HG02798 (cell line): ENCODE data around the gene ATP1A1.

Experiments
- ATAC-seq: cut with Tn5 transposase; IDR thresholded peaks from one replicate; pipeline ENCODE4 v1.9.1; 2021; ENCODE audit warnings: mild to moderate bottlenecking; ENCODE audit not compliant: unreplicated experiment, poor library complexity

The ATP1A1 gene

DNA sequence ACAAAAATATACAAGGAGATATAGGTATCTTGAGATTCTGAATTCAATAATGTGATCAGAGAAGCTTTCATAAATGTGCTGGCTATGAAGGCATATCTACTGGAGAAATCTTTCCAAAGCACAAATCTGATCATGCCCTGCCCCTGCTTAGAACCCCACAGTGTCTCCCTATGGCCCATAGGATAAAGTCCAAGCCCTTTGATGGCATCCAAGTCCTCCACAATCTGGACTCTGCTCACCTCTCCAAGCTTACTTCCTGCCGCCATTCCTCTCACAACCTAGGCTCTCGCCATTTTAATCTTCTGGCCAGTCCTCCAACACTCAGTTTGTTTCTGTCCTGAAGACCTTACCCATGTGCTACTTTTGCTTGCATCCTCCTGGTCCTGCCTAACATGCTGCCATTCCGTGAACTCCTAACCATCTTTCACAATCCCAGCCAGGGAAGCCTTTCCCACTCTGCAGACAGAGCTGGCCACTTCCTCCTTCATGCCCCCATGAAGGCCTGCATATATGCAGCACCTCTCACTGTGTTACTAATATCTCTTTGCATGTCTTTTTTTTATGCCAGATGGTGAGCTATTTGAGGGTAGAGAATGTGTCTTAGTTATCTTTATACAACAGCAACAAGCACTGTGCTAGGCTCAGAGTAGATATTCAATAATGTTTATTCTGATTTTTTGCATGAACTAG is 5.6 kb upstream of the ATP1A1 start:
- ATAC-seq = no peak

DNA sequence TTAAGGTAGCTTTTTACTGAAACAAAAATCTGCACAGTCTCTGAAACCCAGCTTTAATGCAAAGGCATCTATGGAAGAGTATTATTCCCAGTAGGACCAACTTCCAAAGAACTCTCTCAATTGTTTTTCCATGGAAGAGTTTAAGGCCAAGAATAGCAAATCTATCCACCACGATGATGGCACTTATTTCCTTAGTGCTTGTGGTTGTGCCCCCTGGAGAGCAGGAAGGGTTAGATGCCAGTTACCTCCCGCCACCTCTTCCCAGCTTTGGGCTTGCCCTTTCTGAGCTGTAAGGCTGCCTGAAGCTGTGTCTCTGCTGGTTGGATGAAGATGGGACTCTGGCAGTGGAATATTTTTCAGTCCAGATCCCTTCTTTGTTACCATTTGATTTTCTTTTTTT is 4.8 kb upstream of the ATP1A1 start:
- no peak for ATAC-seq

DNA sequence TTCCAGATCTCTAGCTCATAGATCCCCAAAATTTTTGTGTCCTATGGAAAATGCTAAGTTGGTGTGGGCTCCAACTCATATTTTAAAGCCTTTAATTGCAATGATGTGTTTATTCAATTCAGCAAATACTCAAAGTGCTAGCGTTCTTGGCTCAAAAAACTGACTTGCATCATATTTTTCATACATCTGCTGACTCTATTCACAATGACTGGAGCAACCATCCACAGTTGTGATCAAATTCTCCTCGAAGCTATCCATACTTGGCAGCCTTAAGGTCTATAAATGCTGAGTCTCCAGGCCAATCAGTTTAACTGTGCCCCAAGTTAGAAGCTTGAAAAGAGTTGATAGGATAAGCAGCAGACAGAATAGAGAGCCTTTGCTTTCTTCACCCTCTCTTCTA is 2.9 kb upstream of the ATP1A1 start:
- ATAC-seq = no peak

DNA sequence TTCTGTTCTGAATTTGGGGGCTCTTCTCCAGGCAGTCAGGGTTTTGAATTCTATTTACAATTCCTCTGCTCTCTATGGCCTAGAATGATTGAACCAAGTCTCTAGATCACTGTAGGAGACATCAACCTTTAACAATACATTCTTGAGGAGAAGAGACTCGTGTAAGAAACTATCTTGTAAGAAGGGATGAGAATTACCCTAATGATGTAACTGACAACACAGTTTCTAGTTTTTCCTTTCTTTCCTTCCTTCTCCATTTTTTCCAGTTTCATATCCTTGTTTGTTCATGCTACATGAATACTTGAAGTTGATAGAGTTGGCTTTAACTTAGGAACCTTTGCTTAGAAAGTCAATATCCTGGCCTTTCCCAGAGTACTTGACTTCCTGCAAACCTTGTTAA is 1.3 kb upstream of the ATP1A1 start:
- ATAC-seq = no peak

DNA sequence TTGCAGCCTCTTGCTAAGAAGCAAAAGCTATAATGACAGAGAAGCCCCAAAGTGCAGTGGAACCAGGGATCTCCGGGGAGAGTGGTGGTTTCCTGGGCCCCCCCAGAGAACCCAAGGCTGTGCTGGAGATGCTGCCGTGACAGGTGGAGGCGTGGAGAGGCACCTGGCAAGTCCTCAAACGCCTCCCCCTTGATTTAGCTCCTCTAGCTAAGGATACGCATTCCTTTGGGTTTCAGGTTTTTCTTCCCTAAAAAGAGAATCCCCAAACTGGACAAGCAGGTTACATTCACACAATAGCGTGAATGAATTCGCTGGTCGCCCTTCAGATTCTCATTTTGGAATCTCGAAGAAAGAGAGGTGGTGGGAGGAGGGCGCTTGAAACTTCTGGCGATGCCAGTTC is 853 bp upstream of the ATP1A1 start:
- no peak for ATAC-seq

DNA sequence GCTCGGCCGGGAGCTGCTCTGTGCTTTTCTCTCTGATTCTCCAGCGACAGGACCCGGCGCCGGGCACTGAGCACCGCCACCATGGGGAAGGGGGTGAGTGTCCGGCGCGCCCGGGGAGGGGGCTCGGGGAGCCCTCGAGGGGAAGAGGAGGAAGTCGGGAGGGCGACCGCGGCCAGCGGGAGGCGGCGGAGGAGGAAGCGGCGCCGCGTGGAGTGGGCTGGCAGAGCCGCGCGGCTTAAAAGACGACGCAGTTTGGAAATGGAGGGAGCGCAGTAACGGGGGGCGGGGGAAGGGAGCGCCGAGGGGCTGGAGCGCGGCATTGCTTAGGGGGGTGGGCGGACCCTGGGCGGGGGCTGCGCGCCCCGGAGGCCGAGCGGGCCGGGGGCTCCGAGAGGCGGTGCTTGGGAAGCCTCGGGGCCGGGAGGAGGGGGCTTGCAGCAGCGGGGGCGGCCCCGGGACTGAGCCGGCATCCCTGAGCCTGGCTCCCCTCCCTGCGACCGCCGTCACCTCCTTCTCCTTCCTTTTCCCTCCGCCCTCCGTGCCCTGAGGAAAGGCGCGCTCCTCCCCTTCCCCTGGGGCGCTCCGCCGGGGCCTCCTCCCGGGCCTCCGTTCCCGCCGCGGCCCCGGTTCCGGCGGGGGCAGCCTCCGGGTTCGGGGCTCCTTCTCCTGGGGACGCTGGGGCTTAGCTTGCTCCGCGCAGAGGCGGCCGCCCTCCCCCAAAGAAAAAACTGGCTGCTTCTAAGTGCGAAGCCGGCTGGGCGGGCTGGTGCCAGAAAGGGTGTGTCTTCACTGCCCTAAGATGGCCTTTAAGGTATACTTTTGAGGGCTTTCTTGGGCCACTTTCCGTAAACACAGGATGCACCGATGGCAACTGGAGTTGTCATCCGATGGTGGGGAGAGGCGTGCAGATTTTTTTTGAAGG is 648 bp downstream of the ATP1A1 start:
- peak; percentile 8 for ATAC-seq

DNA sequence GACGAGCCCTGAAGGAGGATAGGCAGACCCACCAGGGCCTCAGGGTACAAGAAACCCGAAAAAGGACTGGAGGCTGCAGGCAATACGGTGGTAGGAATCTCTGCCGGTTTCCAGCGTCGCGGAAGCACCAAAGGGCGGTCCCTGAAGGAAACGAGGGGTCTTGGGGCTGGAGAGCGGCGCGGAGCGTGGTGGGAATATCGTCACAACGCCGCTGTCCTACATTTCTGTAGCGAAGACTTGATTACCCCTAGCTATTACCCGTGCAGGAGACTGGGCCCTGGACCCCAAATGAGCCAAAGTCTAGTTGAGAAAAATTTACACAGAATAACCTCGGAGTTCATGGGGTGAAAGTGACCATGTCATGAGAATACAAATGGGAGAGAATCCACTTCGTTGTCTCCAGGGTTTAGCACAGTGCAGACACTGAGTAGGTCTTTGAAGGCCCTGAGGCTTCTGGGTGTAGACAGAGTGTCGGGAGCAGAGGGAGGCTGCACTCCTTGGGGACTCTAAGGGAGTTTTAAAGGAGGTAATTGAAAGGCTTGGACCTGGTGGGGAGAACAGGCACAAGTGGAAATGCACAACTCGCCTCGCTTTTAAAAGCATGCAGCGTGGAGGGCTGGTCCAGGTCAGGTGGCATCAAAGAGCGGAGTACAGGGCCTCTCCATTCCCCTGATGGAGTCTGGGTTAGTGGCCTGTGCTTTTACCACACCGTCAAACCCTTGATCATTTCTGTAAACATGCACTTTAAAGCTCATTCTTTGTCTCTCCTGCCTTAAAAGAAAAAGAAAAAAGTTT is 1.5 kb downstream of the ATP1A1 start:
- no peak for ATAC-seq

DNA sequence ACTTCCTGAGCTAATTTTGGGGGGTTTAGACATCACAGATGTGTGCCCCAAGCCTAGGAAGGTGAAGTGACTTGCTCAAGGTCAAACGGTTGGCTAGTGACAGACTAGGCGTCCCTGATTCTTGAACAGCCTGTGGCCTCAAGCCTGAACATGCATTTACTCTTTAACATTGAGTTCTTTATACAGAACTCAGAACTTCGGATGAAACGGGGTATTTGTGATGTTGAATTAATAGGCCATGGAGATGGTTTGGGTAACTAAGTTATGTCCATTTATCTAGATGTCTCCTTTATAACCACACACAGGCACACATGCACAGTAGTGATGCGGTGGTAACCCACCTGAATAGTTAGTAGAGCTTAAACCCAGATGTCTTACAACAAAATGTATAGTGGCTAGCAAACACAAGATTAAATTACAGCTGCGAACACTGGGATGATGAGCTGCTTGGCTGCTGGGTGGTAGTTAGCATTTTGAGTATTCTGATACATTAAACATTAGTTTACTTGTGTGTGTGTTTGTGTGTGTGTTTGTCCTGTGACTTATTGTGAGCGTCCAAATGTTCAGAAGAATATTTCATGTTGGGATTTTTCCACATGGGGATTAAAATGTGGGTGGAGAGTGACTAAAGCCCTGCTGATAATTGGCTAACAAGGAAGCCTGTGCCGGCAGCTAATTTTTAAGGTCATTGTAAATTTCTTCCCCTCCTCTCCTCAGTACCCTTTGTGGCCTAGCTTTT is 2.3 kb downstream of the ATP1A1 start:
- no peak for ATAC-seq

DNA sequence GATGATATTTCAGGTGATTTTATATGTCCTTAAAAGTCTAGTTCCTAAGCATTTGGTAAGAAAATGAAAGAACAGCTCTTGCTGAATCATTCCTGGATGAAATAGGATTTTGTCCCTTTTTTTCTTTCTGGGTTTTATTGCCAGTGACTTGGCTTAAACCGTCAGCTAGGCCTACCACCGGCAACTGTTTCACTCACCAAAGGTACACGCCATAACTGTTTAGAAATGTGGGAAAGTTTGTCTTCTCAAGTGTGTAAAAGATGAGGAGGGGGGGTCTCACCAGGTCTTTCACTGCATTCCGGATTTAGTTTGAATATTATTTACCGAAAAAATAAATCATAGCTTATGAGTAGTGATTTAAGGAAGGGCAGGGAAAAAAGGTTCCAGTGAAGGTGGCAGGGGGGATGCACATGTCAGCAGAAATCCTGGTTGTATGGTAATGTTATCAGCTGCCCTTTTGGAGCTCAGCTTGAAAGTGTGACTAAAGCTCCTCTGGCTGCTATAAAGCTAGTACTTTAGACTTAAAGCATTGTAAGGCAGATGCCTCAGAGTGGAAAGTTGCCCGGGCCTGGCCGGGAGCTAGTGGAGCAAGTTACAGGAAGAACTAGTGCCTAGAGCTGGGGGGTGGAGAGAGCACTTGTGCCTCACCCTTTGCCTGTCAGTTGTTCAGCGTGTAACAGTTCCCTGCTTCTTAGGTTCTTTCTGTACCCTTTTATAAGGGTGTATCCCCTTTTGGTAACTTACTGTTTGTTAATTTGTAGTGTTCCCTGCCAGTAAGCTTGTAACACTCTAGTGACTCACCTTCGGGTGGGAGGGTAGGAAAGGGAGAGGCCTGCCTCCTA is 3.1 kb downstream of the ATP1A1 start:
- no peak for ATAC-seq

DNA sequence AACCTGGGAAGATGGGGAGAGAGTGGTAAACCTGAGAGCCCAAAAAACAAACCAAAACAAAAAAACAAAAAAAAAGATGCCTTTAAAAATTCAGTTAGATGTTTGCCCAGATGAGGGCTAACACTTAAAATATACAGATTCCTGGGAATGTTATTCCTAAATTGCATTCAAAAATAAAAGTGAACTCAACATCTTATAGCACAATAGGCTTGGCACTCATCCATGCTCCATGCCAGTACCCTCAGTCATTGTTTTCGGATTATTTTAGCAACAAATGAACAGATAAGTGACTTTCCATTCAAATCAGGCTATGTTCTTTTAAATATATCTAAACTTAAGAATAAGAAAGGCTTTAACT is 3.7 kb downstream of the ATP1A1 start:
- no peak for ATAC-seq

DNA sequence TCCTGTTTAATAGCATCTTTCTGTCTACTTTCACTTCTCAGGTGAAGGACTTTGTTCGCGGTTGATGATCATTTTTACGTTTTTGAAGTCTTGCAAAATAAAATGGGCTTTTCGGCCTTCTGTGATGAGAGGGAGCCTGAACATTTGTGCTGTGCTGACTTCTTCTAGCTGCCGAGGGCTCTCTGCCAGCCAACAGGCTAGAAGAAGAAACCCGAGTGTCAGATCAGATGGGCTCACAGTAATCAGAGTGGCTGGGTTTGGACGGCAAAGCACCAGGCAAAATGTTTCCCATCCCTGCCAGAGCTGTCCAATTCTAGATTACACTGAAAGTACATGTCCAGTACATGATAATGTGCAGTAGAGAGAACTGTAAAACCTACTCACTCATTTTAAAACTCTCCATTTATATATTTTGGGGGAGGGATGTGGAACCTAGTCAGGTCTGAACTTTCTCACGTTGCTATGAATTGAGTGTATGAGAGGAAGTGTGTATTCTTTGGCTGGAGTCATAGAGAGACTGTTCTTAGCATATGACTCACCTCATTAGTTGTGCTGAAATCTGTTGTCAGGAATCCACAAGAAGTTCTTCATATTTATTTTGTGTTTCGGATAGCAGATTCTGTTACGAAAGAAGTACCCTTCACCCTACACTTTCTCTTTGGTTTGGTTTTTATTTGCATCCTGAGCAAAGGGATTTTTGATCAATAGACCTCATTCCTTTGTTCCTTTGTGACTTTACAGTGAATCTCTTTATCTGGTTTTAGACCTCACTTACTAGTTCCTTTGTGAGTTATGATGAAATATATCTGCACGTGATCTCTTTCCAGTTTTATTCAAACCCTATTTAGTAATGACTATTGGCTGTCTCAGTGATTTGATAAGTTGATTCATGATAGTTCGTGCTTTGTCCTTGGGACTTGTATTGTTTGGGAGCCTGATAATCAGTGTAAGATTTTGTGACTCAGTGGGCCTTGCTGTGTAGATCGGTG is 4.8 kb downstream of the ATP1A1 start:
- peak; percentile 69 for ATAC-seq

DNA sequence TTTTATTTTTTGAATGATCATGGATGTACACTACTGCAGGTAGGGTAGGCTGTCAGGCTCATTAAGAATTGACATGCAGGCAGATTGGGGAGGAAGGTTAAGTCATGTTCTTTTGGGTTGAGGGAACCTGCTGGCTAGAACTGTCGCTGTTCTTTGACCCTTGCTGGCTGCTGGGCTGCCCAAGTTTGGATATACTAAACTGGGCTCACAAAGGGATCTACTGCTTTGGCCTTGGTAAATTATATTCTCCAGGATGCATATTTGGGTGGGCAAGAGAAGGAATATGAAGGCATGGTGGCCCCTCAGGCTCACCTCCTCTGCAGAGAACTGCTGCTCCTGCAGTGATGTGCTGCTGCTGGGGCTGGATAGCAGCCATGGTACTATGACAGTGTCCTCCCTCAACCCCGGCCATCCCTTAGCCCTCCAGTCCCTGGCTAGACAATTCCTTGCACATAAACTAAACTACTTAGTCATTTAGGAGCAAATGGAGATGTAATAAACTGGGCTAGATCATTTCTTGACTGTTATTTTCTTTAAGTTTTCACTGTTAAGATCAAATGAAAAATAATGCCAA is 6.1 kb downstream of the ATP1A1 start:
- ATAC-seq = no peak

DNA sequence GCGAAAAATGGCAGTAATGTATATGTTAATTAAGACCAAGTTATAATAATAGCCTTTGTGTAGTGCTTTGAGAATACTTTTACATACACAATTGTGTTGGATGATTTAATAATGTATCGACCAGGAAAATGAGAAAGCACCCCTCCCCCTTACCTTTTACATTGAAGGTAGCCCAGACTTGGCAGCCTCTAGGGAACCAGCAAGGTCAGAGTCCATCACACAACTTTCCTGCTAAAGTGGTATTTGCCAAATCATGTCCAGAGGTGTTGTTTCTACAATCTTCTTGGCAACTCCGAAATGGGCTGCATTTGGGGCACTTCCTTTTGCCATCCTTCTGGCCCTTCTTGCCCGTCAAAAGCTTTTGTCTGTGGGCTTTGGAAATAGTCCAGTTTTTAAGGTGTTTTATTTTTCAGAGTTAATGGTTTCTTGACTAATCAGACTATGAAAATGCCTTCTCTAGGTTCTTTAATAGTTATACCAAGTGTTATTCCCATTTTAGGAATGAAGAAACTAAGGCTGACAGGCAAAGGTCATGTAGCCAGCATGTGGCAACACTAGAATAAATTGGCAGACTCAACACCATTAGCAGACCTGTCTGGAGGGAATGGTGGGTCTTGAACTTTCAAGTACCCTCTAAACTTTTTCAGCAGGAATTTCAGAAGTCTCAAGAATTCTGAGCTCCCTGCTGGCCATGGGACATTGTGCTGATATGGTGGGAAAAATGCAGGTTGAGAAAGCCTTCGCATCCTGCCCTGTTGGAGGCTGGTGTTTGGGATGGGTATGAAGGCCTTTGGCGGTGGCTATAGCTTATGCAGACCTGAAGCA is 6.8 kb downstream of the ATP1A1 start:
- no peak for ATAC-seq

DNA sequence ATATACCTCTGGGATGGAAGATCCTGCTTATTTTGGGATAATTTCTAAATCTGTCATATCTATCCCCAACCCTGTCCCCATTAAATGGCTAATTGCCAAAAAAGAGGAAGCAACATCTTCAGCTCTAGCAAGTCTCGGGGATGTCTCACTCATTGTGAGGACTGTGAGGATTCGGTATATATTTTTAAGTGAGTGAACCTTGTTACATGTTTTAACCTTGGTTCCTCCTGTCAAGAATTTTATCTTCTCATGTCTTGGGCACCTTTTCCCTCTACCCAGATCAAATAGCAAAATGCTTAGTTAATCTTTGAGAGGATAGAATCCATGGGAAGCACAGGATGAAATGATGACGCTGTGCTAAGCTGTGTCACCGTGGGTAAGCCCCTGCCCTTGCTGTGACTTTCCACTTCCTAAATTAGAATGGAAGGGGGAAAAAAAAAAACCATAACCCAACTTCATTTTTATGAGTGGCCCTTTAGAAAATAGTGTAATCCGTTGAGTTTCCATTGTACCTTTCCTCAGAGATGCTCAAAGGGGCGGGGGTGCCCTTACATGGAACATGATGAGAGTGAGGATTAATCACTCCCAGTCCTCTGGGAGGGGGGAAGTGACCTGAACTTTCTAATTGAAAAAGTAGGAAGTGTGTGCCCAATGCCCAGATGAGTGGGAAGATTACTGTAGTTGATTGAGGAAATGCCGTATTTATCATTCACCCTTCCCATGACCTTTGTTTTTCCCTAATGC is 7.6 kb downstream of the ATP1A1 start:
- ATAC-seq = no peak

DNA sequence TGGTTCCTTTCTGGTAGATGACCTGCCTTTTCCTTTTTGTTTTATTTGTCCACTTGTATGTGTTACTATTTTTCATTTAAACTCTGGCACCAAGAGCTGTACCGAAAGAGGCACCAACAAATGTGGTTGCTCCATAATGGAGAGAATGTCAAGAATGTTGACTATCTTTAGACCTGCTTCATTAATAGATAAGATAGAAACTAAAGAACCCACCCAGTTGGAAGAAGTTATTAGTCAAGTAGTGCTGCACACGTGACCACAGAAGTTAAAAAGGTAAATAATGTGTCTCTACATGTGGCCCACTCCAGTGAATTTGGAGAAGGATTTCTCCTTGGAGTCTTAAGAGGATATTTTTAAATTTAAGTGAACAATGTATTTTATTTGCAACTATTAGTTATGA is 9.3 kb downstream of the ATP1A1 start:
- ATAC-seq = no peak

DNA sequence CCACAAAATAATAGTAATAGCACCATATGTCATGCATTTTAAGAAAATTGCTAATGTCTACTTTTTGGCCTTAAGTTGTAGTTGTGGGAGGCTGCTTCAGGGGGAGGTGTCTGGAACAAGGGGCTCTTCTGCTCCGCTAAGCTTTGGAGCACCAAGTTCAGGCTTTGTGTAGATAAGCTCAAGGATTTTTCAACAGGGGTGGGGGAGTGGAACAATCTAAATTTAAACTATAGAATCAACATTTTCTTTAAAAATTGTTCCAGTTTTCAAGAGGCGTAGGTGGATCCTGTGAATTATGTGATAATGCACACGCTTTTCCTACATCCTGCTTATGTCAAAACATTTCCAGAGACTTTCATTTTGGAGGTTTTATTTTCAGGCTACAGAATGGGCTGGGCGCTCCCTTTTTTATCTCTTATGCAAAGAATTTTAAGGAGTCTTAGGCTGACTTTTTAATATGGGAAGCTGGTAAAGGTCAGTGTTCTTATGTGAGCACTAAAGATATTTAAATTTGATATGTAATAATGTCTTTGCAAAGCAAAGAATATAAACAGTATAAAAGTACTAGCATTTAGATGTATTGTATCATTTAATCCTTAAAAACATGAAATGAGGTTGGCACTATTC is 9.9 kb downstream of the ATP1A1 start:
- no peak for ATAC-seq
